Measurements from ENCODE around the gene WNT11. TPM values are rescaled to one million over a fixed set of nuclear protein-coding genes. Genes with fewer than 3 reads are reported as not detected.

WNT11 gene
- total RNA-seq, 4 donors from 2014 or later = 20.4 to 137 (median 39.1) TPM

DNA sequence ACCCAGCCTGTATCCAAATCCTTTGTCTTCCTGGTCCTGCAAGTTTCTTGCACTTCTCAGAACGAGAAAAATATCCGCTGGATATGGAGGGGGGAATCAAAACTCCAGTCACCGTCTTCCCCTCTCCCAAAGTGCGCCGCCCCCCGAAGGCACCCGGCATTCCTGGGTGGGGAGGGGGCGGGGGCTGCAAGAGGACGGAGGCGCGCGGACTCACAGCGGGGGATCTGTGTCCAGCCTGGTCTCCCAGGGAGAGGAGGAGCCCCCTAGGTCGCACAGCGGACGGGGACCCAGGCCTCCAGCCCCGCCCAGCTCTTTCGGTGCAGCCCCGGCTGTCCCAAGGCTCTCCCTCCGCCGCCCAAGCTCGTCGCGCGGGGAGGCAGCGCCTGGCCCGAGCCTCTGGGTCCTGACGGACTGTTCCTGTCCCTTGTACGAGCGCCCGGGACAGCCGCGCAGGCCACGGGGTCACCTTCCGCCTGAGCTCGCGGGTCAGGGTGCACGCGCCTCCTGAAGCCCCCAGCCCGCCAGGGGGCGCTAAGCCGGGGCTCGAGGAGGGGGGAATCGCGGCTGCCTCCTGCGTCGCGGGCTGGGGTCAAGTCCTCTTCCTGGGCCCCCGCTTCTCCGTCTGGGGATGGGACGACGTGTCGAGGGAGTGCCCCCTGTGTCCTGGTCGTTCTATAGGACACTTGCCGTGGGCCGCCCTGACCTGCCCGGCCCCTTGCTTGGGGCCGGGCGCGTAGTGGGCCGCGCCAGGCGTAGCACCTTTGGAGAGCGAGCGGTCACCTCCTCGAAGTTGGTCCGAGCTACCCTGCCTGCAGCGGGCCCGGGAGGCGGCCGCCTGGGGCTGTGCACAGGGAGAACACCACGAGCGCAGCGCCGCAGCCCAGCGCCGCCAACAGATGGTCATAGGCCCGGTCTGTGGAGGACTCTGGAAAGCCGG is 2.4 kb upstream of the WNT11 start:
- ATAC-seq (ENCODE audit: low FRiP score) = peak; percentile 47
- TF ChIP-seq, protein P1, sequence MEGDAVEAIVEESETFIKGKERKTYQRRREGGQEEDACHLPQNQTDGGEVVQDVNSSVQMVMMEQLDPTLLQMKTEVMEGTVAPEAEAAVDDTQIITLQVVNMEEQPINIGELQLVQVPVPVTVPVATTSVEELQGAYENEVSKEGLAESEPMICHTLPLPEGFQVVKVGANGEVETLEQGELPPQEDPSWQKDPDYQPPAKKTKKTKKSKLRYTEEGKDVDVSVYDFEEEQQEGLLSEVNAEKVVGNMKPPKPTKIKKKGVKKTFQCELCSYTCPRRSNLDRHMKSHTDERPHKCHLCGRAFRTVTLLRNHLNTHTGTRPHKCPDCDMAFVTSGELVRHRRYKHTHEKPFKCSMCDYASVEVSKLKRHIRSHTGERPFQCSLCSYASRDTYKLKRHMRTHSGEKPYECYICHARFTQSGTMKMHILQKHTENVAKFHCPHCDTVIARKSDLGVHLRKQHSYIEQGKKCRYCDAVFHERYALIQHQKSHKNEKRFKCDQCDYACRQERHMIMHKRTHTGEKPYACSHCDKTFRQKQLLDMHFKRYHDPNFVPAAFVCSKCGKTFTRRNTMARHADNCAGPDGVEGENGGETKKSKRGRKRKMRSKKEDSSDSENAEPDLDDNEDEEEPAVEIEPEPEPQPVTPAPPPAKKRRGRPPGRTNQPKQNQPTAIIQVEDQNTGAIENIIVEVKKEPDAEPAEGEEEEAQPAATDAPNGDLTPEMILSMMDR (IDR thresholded peaks at IDR 0.05) = peak in 2 of 3 donors; percentile 5 to 52
- DNase-seq (ENCODE audit: low spot score) = no peak

DNA sequence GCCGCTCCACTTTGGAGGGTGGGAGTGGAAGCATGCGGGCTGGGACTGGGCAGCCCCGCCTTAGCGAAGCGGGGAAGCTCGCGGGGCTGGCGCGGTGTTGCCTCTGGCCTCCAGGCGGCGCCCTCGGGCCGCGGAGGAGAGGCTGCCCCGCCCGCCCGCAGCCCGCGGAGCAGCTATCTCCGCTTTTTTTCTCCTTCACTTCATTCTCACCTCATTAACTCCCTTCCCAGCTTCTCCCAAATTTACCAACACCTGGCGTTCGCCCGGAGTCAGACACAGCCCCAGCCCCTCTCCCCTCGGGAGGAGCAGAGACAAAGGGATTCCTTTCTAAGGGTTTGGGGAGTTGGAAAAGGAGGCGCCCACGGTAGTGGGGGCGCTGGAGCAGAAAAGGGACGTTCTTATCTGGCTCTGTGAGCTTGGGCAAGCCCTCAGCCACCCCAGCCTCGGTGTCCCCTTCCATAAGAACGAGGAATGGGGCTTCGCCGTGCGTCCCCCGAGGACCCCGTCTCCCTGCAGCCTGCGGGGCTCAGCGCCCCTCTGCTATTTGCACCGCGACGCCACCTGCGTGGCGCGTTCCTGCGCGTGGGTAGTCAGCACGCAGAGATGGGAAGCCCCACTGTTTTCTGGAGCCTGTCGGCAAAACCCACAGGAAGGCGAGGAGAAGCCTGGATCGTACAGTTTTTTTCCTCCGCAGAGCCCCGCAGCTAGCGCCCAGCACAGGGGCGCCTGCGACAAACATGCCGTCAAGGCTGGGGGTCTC is 1.5 kb upstream of the WNT11 start:
- DNase-seq (ENCODE audit: low spot score) = peak; percentile 50
- TF ChIP-seq, protein P1 (IDR thresholded peaks at IDR 0.05) = peak in 2 of 3 donors; percentile 74 to 98
- ATAC-seq (ENCODE audit: low FRiP score) = peak; percentile 64

- no peak for ATAC-seq (ENCODE audit: low FRiP score)
- TF ChIP-seq, protein P1 (IDR thresholded peaks at IDR 0.05) = no peak
These were observed 300 bp downstream of the WNT11 start for GRCh38 chr11:76206077-76206326.

DNA sequence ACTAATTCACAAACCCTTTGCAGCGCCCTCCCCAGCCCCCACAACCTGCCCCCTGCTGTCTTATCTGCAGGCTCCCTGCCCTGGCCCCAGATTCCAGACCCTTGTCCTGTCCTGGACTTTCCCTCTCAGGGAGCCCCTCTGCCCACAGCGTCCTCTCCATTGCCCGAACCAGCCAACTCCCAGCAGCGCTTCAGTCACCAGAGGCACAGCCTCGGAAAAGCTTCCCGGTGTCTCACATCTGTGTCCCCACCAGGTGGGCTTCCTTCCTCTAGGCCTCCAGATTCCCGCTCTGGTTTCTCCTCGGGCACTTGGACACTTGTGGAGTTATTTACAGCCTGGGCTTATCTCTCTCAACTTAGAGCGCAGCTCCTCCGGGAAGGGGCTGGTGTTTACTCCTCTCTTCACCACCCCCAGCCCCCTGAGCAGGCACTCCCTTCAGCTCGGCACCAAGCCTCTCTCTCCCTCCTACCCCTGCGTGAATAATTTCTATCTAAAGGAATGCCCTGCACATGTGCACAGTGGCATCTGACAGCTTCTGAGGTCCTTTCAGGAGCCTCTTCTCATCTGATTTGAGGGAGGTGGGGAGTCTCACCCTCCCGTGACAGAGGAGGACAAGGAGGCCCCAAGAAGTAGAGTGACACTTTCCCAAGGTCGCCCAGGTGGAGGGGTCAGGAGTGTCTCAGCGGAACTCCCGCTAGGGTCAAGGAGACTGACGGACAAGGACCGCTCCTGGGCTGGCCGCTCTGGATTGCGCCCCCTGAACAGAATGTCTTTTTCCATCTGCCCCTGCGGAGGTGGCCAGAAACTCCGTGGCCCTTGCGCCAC is 838 bp downstream of the WNT11 start:
- DNase-seq (ENCODE audit: low spot score) = no peak
- TF ChIP-seq, protein P1 (IDR thresholded peaks at IDR 0.05) = no peak
- no peak for ATAC-seq (ENCODE audit: low FRiP score)

More at GRCh38 chr11:76206077-76206326, 300 bp downstream of the WNT11 start:
- DNase-seq (ENCODE audit: low spot score) = no peak

DNA sequence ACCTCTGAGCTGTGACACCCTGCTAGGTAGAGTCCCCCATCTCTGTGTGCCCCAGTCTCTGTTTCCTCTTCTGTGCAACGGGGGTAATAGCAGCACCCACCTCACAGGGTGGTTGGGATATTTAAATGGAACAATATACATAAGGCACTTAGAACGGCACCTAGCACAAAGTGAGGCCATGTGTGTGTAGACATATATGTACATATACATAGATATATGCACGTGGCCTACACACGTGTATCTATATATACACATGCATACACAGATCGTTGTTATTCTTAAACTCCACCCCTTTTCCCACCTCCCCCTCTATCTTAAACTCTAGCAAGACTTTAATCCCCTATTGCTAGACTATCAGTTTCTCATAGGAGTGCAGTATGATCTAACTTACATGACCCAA is 2.4 kb downstream of the WNT11 start:
- DNase-seq (ENCODE audit: low spot score) (no peak), ATAC-seq (ENCODE audit: low FRiP score) (no peak)
- TF ChIP-seq, protein P1 (IDR thresholded peaks at IDR 0.05) = no peak

DNA sequence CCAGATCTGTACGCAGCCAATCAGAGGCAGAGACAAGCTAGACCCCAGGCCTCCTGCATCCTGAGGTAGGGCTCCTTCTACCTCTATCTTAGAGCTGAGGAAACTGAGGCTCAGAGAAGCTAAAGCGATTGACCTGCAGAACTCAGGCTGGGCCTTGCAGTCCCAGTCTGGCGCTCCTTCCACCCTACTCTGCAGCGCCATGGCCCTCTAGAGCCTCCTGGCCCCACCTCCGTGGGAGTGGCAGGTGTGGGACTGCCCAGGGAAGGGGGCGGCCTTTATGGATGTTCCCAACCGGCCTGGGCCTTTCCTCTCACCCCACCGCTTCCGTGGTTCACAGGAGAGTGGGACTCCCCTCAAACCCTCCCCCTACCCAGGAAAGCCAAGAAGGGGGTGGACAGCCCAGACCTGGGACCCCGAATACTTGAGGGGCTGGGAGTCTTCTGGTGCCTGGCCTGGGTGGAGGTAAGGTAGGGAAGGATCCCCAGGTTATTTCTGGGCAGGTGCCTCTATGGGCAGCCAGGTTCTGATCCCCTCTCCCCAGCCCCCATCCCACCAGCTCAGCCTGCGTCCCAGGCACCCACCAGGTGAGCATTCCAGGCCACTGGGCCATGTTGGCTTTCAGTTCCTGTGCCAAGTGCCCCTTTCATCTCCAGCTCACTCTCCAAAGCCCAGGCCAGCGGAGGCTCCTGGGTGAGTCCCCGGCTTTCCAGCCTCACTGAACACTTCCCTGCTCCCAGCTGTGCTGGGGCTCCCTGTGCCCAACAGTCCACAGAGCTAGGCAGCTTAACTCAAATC is 3.0 kb downstream of the WNT11 start:
- DNase-seq (ENCODE audit: low spot score) = no peak
- TF ChIP-seq, protein P1 (IDR thresholded peaks at IDR 0.05) = no peak
- ATAC-seq (ENCODE audit: low FRiP score) = no peak

Measured in omental fat pad (tissue), 4 donors.